Progenitor cell of endocrine pancreas (in vitro differentiated cells): Measurements from ENCODE around the gene TXNRD1. TPM values are rescaled to one million over a fixed set of nuclear protein-coding genes. Genes with fewer than 3 reads are reported as not detected.

ENCODE experiments used
- DNase-seq: peaks from one replicate; pipeline ENCODE4 v3.0.0; 2021; ENCODE audit warnings: low spot score; ENCODE audit not compliant: unreplicated experiment
- H3K27ac Mint-ChIP-seq: 2 replicates; pipeline ENCODE4 v1.8.0; 2021; ENCODE audit warnings: mild to moderate bottlenecking, moderate library complexity, mixed read lengths
- H3K27me3 Mint-ChIP-seq: 2 replicates; pipeline ENCODE4 v1.8.0; 2021; ENCODE audit warnings: mixed read lengths
- H3K36me3 Mint-ChIP-seq: 2 replicates; pipeline ENCODE4 v1.8.0; 2022; ENCODE audit warnings: mixed read lengths; ENCODE audit not compliant: insufficient read depth
- H3K4me1 Mint-ChIP-seq: 2 replicates; pipeline ENCODE4 v1.8.0; 2021; ENCODE audit warnings: low read depth, mixed read lengths
- H3K4me3 Mint-ChIP-seq: 2 replicates; pipeline ENCODE4 v1.8.0; 2021; ENCODE audit warnings: low read depth, mild to moderate bottlenecking, moderate library complexity, mixed read lengths
- H3K9me3 Mint-ChIP-seq: 2 replicates; pipeline ENCODE4 v1.8.0; 2021; ENCODE audit warnings: low read depth, mixed read lengths
- CTCF ChIP-seq: fragments of 200-600 bp; sonication (generic); IDR thresholded peaks from one replicate; pipeline ENCODE4 v1.5.0; 2021; ENCODE audit warnings: antibody characterized with exemption, mild to moderate bottlenecking; ENCODE audit not compliant: unreplicated experiment
- total RNA-seq: library from RNA; stranded (reverse); gene quantifications from 2 replicates; pipeline ENCODE4 v1.2.1, GENCODE V29; 2021

The TXNRD1 gene
- total RNA-seq, 1 donor from 2014 or later: 116 TPM

DNA sequence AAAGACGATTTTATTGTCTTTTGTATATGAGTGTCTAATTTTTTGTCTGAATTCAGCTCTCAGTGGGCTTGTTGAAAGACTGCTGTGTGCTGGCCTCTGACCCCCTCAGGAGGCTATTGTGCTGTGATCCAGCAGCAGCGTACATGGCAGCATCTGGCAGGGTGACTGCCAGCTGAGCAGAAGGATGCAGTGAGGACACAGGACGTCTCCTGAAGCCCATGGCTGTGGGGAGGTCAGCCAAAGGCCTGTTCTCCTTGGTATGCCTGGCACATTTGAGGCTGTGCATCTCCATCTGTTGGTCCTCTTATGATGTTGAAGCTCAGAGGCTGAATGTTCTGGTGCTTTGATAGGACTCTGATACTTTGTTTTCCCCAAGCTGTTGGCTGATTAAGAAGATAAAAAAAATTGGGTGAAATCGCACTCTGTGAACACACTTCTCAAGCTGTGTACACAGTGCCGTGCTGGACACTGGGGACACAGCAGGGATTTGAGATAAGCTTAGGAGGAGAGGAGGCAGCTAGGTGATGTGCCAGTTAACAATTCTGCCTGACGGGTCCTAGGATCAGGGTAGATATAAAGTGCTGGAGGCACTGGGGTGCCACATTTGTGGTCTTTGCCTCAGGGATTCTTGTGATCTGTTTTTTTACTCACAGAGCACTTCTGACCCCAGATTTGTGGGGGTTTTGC lies 125.5 kb downstream of the TXNRD1 start:
- no peaks in the 10 kb centered on the region for H3K27me3 Mint-ChIP-seq
- no peaks in the 10 kb centered on the region for H3K9me3 Mint-ChIP-seq
- peaks cover 18% of the 10 kb centered on the region for H3K36me3 Mint-ChIP-seq
- H3K4me3 Mint-ChIP-seq: no peak overlapping the region
- H3K27ac Mint-ChIP-seq: peak overlapping the region; percentile 11
- DNase-seq: no peak
- peaks cover 2% of the 10 kb centered on the region for H3K4me1 Mint-ChIP-seq
- TF ChIP-seq CTCF: no peak

DNA sequence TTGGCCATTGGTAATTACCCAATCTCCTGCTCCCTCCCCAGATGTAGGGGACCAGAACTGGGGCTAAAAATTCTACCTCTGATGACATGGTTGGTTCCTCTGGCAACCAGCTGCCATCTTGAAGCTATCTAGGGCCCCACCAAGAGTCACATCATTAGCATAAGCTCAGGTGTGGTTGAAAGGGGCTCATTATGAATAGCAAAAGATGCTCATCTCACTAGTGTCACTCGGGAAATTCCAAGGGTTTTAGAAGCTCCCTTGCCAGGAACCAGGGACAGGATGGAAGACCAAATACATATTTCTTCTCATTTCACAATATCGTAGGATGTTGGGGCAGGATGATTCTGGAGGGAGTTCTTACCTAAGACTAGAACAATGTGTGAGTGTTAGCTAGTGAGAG lies 126.6 kb downstream of the TXNRD1 start:
- peaks cover 2% of the 10 kb centered on the region for H3K4me1 Mint-ChIP-seq
- H3K27ac Mint-ChIP-seq: no peak overlapping the region
- H3K9me3 Mint-ChIP-seq: no peaks in the 10 kb centered on the region
- no peak for TF ChIP-seq CTCF
- H3K36me3 Mint-ChIP-seq: peaks cover 18% of the 10 kb centered on the region
- no peaks in the 10 kb centered on the region for H3K27me3 Mint-ChIP-seq
- no peak overlapping the region for H3K4me3 Mint-ChIP-seq
- DNase-seq: no peak

- DNase-seq: no peak
- Mint-ChIP-seq H3K36me3 (peaks cover 21% of the 10 kb centered on the region), H3K4me3 (no peak overlapping the region), H3K27me3 (no peaks in the 10 kb centered on the region), H3K9me3 (no peaks in the 10 kb centered on the region), H3K27ac (no peak overlapping the region), H3K4me1 (peaks cover 2% of the 10 kb centered on the region)
- TF ChIP-seq CTCF: no peak
Observed at GRCh38 chr12:104342635-104343249, 127.2 kb downstream of the TXNRD1 start.

DNA sequence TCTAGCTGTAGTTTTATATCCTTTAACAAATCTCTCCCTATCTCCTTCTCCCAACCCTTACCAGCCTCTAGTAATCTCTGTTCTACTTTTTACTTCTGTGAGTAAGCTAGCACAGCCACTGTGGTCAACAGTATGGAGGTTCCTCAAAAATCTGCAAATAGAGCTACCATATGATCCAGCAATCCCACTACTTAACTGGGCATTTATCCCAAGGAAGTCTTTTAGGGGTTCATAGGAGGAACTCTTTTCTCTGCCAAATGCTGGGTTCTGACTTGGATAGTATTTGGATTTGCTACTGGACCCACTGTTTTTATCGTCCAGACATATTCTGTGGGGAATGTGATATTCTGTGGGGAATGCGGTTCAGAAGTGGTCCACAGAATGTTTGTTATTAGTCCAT lies 129.1 kb downstream of the TXNRD1 start:
- no peak for TF ChIP-seq CTCF
- no peak overlapping the region for H3K4me3 Mint-ChIP-seq
- peaks cover 22% of the 10 kb centered on the region for H3K36me3 Mint-ChIP-seq
- no peaks in the 10 kb centered on the region for H3K9me3 Mint-ChIP-seq
- no peak for DNase-seq
- no peak overlapping the region for H3K27ac Mint-ChIP-seq
- no peaks in the 10 kb centered on the region for H3K27me3 Mint-ChIP-seq
- H3K4me1 Mint-ChIP-seq: peaks cover 2% of the 10 kb centered on the region

GRCh38 chr12:104345234-104346066 lies 129.9 kb downstream of the TXNRD1 start:
- H3K4me1 Mint-ChIP-seq: peaks cover 2% of the 10 kb centered on the region
- no peak overlapping the region for H3K4me3 Mint-ChIP-seq
- no peaks in the 10 kb centered on the region for H3K27me3 Mint-ChIP-seq
- H3K27ac Mint-ChIP-seq: peak overlapping the region; percentile 76
- no peaks in the 10 kb centered on the region for H3K9me3 Mint-ChIP-seq
- DNase-seq: no peak
- no peak for TF ChIP-seq CTCF
- H3K36me3 Mint-ChIP-seq: peaks cover 21% of the 10 kb centered on the region
